K562 (cell line): ENCODE results near the gene PRSS50. TPM values are rescaled to one million over a fixed set of nuclear protein-coding genes. Genes with fewer than 3 reads are reported as not detected.
A peak's percentile ranks its signal among the peaks of the same experiment; 100 is the strongest.

Source experiments
- CBFA2T2 ChIP-seq: fragments of 450-650 bp; conservative IDR thresholded peaks from 2 replicates; pipeline ENCODE4 v1.6.1; 2017; ENCODE audit warnings: mild to moderate bottlenecking
- CTBP1 ChIP-seq: fragments of 450-650 bp; IDR thresholded peaks from 2 replicates; pipeline ENCODE4 v1.6.1; 2016; ENCODE audit warnings: borderline replicate concordance
- CTCF ChIP-seq, 3 experiments: IDR thresholded peaks in 2 of 3; conservative IDR thresholded peaks in 1 of 3; 2 replicates each; pipeline ENCODE4 v1.5.1; 2011 to 2012; ENCODE audit warnings: low read length in 3 of 3, mild to moderate bottlenecking in 3 of 3, control low read depth in 2 of 3, improper control_type of control experiment in 1 of 3, inconsistent platforms in 1 of 3, low read depth in 1 of 3, mixed read lengths in 1 of 3, moderate library complexity in 1 of 3; ENCODE audit not compliant: insufficient read depth in 2 of 3
- E2F6 ChIP-seq, 2 experiments: IDR thresholded peaks; 2 replicates each; pipeline ENCODE4 v1.6.1; 2011; ENCODE audit warnings: borderline replicate concordance in 1 of 2, control low read depth in 1 of 2, low read depth in 1 of 2, low read length in 1 of 2, mild to moderate bottlenecking in 1 of 2, mixed read lengths in 1 of 2, moderate library complexity in 1 of 2; ENCODE audit not compliant: insufficient read depth in 1 of 2, insufficient read length in 1 of 2, poor library complexity in 1 of 2, severe bottlenecking in 1 of 2; ENCODE audit errors: extremely low read depth in 1 of 2
- EGR1 ChIP-seq: fragments of 450-650 bp; conservative IDR thresholded peaks from 2 replicates; pipeline ENCODE4 v1.6.1; 2017; ENCODE audit warnings: mild to moderate bottlenecking
- FOS ChIP-seq: IDR thresholded peaks from 3 replicates; pipeline ENCODE4 v1.6.1; 2011; ENCODE audit not compliant: insufficient read length; ENCODE audit errors: extremely low read depth
- MAX ChIP-seq: sonication (generic); formaldehyde crosslinking; IDR thresholded peaks from 2 replicates; pipeline ENCODE4 v1.9.0; 2022; ENCODE audit warnings: mild to moderate bottlenecking, missing genetic modification reagents
- MAZ ChIP-seq, 2 experiments: fragments of 450-650 bp in 1 of 2; sonication (generic) in 1 of 2; formaldehyde crosslinking; IDR thresholded peaks in 1 of 2; conservative IDR thresholded peaks in 1 of 2; 2 replicates each; pipeline versions ENCODE4 v1.4.0 to v1.5.0; 2020; ENCODE audit warnings: mild to moderate bottlenecking in 1 of 2, missing genetic modification reagents in 1 of 2
- MITF ChIP-seq: IDR thresholded peaks from 2 replicates; pipeline ENCODE4 v1.6.1; 2014; ENCODE audit warnings: antibody characterized with exemption
- MNT ChIP-seq, 2 experiments: fragments of 450-650 bp; conservative IDR thresholded peaks; 2 replicates each; pipeline ENCODE4 v1.6.1; 2017; ENCODE audit warnings: mild to moderate bottlenecking in 2 of 2, moderate library complexity in 2 of 2
- MTA3 ChIP-seq: fragments of 450-650 bp; formaldehyde crosslinking; IDR thresholded peaks from 2 replicates; pipeline ENCODE4 v1.6.1; 2017; ENCODE audit warnings: mild to moderate bottlenecking, borderline replicate concordance
- PTRF ChIP-seq: fragments of 450-650 bp; IDR thresholded peaks from 2 replicates; pipeline ENCODE4 v1.6.1; 2016; ENCODE audit warnings: mild to moderate bottlenecking, missing genetic modification characterization, missing compliant biosample characterization
- SMC3 ChIP-seq: conservative IDR thresholded peaks from 2 replicates; pipeline ENCODE4 v1.6.1; 2011; ENCODE audit warnings: low read depth, low read length, improper control_type of control experiment; ENCODE audit not compliant: insufficient read depth
- SREBF2 ChIP-seq: sonication (generic); formaldehyde crosslinking; IDR thresholded peaks from 2 replicates; pipeline ENCODE4 v1.4.0; 2020; ENCODE audit warnings: mild to moderate bottlenecking, missing genetic modification reagents
- USF1 ChIP-seq: sonication (generic); formaldehyde crosslinking; IDR thresholded peaks from 2 replicates; pipeline ENCODE4 v1.9.0; 2022; ENCODE audit warnings: mild to moderate bottlenecking, missing genetic modification reagents
- ZBTB33 ChIP-seq: sonication (generic); formaldehyde crosslinking; IDR thresholded peaks from 2 replicates; pipeline ENCODE4 v1.8.1; 2023; ENCODE audit warnings: mild to moderate bottlenecking, missing genetic modification reagents
- polyA plus RNA-seq, 8 experiments: library from polyadenylated mRNA; depleted of rRNA in 4 of 8; stranded (reverse) in 5 of 8; unstranded in 3 of 8; fragments of >200 nt; fragmentation: Nextera tagmentation in 2 of 8; fragmentation: Illumina TruSeq in 1 of 8; extraction: Ambion mirVana in 2 of 8; extraction: Trizol in 1 of 8; gene quantifications; 2 replicates each; pipeline versions ENCODE4 v1.2.1 to v1.2.3, GENCODE V29; 2011 to 2014; ENCODE audit warnings: inconsistent platforms in 1 of 8, missing spikeins in 1 of 8
- total RNA-seq, 7 experiments: library from RNA; depleted of rRNA in 6 of 7; stranded (reverse); fragments of >200 nt in 6 of 7; fragmentation: Illumina TruSeq in 2 of 7; extraction: Trizol in 2 of 7; gene quantifications; 2 replicates each; pipeline versions ENCODE4 v1.2.1 to v1.2.3, GENCODE V29; 2011 to 2021; ENCODE audit warnings: low replicate concordance in 1 of 7

The PRSS50 gene
- total and polyA plus RNA-seq, 9 of the 15 experiments (the other 6 are each of a cell fraction or from before 2014, with no cell fraction given), result 0.01 TPM; not detected in 8

GRCh38 chr3:46750555-46751038 lies 32.9 kb upstream of the PRSS50 start (continued):
- TF ChIP-seq MTA3 (peak; percentile 47; the same call in 1 of the 2 replicates), MNT (conservative IDR thresholded peaks at IDR 0.05) (peak in 1 of 2 experiments; percentile 41; a peak in 1 of 4 replicates), ZBTB33 (peak; percentile 88), MITF (peak; percentile 70), CTCF (IDR thresholded peaks at IDR 0.05 in 2 of 3, conservative IDR thresholded peaks at IDR 0.05 in 1 of 3; ENCODE audit: insufficient read depth in 2 of 3, low read depth in 1 of 3, low read length in 3 of 3) (peak; percentile 20 to 32 (median 21); a peak in 4 of 6 replicates), SREBF2 (CRISPR knock-in tag) (peak; percentile 39; the same call in 1 of the 2 replicates), CBFA2T2 (peak; percentile 71), MAZ (CRISPR knock-in tag; conservative IDR thresholded peaks at IDR 0.05 in 1 of 2, IDR thresholded peaks at IDR 0.05 in 1 of 2) (peak; percentile 26 to 55; a peak in 2 of 4 replicates), FOS (no peak), EGR1 (peak; percentile 60), USF1 (CRISPR knock-in tag) (peak; percentile 95), PTRF (tag) (no peak), MAX (CRISPR knock-in tag) (peak; percentile 94), CTBP1 (peak; percentile 12; the same call in 1 of the 2 replicates), SMC3 (no peak), E2F6 (IDR thresholded peaks at IDR 0.05; ENCODE audit: borderline replicate concordance in 1 of 2, extremely low read depth in 1 of 2, insufficient read depth in 1 of 2, insufficient read length in 1 of 2, low read depth in 1 of 2, low read length in 1 of 2, poor library complexity in 1 of 2, severe bottlenecking in 1 of 2) (peak; percentile 91 to 96)
